GM19351 (cell line): ENCODE data around the gene LGALS9.

Source experiments
- ATAC-seq: cut with Tn5 transposase; IDR thresholded peaks from one replicate; pipeline ENCODE4 v1.9.1; 2021; ENCODE audit warnings: mild to moderate bottlenecking, moderate library complexity; ENCODE audit not compliant: unreplicated experiment

LGALS9 gene

DNA sequence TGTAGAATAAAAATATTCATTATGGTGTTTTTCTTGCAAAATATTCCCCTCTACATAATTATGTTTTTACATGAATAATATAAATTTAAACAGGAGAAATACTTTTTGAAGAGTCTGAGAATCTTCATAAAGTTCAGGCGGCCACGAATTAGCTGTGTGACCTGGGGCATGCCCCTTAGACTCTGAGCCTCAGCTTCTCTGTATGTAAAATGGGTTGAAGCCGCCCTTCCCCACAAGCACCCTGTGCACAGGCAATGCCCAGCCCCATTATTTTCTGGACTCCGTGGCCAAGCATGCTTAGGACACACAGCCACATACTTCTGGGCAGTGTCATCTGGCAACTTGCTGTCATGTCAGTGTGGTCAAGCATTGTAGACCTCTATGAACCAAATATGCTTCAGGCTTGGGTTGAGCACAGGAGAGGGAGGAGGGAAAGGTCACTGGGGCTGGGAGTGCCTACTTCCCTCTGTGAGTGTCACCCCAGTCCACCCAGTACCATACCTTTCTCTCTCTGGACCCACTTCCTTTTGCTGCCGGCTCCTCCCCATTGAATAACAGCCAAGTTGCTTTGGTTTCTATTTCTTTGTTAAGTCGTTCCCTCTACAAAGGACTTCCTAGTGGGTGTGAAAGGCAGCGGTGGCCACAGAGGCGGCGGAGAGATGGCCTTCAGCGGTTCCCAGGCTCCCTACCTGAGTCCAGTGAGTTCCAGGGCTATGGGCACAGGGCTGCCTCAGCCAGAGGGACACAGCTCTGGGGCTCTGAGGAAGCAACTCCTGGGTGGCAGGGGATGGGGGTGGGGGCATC, at the start of gene LGALS9:
TSS of gene LGALS9 (plus strand) at position 582 of the 804 bp plus-strand sequence. CDS start at position 660, 78 bp downstream.
- peak; percentile 61 for ATAC-seq

DNA sequence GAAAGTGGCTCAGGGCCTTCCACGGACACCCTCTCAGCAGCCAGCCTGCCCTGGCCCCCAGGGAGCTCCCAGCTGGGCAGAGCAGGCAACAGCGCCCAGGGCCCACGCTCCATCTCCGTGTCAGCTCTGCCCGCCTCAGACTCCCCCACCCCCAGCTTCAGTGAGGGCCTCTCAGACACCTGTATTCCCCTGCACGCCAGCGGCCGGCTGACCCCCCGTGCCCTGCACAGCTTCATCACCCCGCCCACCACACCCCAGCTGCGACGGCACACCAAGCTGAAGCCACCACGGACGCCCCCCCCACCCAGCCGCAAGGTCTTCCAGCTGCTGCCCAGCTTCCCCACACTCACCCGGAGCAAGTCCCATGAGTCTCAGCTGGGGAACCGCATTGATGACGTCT, 48.3 kb upstream of the LGALS9 start:
- ATAC-seq: no peak

DNA sequence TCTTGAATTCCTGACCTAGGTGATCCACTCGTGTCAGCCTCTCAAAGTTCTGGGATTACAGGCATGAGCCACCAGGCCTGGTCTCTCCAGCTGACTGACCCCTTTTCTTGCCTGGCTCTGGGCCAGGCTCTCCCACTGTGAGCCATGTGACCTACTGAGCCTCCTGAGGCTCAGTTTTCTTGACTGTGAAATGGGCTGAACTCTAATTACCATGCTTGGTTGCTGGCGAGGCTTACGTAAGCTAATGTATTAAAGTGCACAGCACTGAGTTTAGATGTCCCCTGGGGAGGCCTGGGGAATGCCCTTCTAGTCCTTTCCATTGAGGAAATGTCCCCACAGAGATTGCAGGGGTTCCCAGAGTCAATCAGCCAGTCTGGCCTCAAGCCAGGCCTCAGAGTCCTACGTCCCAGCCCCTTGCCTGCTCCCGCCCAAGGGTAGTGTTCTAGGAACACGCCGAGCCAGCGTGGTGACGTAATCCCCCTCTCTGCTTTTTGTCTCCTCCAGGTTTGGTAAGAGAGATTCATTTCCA, 45.8 kb upstream of the LGALS9 start:
- no peak for ATAC-seq

DNA sequence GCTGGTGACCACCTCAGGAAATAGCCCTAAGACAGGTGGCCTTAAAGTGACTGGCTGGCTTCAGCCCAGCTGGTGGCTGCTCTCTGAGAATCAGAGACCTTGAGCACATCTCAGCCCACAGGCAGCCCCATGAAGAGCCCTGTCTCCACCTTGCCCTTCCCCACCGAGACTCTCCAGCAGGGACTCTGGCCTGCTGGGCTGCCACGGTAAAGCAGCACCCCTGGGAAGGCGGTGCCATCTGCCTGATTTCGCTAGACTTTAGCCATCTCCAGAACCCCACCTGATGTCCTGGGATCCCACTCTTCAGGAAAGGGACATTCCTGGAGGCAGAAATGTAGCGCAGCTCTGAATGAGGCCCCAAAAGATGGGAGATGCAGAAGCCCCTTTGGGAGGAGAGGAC, 45.2 kb upstream of the LGALS9 start:
- no peak for ATAC-seq

- ATAC-seq: no peak
These were observed 44.7 kb upstream of the LGALS9 start for GRCh38 chr17:27586203-27586721.

GRCh38 chr17:27588354-27588753, 42.6 kb upstream of the LGALS9 start:
- ATAC-seq: no peak

GRCh38 chr17:27590864-27591263, 40.1 kb upstream of the LGALS9 start:
- ATAC-seq: no peak

DNA sequence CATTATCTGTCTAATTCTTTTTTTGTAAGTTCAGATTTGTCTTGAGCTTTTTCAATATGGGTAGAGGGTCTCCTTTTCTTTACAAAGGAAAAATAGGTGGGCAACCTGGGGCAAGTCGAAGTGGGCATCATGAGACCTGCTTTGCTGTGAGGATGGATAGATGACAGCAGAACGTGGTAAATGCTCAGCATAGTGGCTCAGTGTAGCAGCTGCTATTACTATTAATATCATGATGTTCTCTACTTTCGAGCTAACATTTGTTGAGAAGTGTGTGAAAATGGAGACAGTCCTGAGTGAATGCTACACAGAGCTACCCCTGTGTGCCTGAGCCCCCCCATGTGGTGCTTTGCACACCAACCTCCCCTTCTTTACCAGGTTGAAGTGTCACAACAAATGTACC, 39.0 kb upstream of the LGALS9 start:
- no peak for ATAC-seq

DNA sequence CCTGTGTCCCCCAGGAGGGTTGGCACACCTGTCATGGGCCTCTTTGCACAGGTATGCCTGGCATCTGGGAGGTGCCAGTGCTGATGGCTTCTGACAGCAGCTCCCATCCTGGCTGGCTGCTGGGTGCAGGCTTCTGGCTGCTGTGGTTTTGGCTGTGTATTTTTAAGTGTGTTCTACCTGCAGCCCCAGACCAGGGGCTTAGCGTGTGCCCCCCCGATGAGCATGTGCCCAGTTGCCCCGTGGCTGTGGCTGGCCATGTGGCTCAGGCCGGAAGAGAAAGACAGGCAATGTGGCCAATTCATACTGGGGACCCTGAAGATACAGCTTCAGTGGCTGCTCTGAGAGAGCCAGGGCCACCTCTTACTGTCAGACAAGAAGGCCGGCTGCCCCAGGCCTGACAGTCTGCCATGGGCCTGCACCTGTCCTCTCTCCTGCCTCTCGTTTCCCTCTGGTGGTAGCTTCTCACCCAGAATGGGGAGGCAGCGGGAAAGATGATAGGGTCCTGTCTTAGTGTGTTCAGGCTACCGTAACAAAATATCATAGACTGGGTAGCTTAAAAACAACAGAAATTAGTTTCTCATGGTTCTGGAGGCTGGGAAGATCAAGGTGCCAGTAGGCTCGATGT, 37.6 kb upstream of the LGALS9 start:
- ATAC-seq: no peak

DNA sequence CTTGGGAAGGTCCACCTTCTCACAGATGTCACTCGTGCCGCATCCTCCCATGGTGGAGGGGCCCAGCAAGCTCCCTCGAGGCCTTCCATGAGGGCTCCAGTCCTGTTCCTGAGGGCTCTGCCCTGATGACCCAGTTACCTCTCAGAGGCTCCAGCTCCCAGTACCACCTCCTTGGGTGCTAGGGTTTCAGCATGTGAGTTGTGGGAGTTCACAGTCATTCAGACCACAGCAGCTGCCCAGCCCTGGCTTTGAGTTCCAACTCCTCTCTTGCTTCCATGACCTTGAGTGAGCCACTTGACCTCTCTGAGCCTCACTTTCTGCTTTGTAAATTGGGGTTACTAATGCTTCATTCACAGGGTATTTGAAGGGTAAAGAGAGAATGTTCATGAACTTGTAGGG, 37.1 kb upstream of the LGALS9 start:
- no peak for ATAC-seq

- no peak for ATAC-seq
These were observed 35.8 kb upstream of the LGALS9 start for GRCh38 chr17:27595208-27595607.

DNA sequence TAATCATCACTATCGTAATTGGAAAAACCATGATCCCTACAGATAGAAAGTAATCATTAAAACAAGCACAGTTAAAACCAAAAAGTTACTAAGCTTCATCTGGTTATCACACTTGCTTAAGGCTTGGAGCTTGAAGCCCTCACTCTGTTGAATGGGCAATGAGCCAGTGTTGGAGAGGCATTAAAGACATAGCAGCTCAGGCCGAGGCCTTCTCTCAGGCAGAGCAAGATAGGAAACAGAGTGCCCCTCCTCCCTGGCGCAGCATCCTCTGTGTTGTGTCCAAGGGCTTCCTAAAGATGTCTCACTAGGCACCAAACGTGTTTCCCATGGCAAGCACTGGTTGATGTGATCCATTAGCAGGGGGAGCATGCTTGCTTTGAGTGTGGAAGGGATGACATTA, 34.9 kb upstream of the LGALS9 start:
- no peak for ATAC-seq

GRCh38 chr17:27596566-27597187, 34.3 kb upstream of the LGALS9 start:
- ATAC-seq: no peak

- no peak for ATAC-seq
These were observed 33.8 kb upstream of the LGALS9 start for GRCh38 chr17:27597188-27597580.

DNA sequence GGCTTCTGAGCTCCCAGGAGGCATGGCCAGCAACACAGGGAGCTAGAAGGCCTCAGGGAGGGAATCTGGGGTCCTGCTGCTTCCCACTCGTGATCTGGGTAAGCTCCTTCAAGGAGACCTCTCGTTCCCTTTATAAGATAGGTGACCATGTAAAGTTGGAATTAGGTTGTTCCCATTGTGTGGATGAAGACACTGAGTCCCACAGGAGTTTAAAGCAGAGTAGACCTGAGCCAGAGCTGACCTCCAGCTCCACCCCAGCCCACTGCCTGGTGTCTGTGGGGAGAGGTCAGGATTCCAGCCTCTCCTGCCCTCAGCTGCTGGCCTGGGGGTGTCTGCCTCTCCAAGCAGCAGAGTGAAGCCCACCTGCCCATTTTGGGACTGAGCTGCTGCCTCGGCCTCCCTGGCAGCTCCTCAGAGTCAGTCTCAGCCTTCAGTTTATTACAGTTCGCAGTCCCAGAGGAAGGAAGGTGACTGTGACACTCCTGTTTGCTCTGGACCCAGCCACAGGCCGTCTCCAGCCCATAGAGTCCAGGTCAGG, 33.1 kb upstream of the LGALS9 start:
- ATAC-seq: no peak

DNA sequence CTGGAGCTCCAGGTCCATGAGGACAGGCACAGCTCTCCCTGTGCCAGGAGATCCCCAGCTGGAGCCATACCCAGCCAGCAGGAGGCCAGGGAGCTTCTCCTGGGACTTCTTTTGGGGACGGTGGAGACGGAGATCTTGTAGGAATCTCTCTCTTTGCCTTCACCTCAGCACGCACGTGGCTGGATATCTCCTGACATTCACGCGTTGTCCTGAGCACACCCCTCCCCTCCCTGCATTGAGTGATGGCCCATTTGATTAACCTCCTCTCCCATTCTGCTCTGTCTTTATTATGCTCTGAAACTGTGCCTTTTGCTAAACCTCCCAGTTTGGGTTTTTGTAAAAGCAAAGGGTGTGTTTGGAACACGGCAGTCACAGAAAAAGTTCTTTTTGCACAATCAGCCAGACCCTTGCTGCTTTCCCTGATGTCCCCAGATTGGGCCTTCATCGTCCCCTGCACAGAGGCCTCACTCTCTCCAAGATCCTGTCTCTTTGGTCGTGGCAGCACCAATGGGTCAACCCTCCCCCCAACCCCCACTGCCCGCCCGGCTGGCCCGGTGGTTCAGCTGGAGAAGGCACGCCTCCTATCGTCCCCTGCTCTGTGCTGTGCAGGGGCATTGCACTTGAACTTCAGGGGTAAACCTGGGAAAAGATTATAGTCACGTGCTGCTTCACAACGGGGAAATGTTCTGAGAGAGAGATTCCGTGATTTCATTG, 32.5 kb upstream of the LGALS9 start:
- ATAC-seq: no peak

GRCh38 chr17:27600471-27600870, 30.5 kb upstream of the LGALS9 start:
- ATAC-seq: no peak

DNA sequence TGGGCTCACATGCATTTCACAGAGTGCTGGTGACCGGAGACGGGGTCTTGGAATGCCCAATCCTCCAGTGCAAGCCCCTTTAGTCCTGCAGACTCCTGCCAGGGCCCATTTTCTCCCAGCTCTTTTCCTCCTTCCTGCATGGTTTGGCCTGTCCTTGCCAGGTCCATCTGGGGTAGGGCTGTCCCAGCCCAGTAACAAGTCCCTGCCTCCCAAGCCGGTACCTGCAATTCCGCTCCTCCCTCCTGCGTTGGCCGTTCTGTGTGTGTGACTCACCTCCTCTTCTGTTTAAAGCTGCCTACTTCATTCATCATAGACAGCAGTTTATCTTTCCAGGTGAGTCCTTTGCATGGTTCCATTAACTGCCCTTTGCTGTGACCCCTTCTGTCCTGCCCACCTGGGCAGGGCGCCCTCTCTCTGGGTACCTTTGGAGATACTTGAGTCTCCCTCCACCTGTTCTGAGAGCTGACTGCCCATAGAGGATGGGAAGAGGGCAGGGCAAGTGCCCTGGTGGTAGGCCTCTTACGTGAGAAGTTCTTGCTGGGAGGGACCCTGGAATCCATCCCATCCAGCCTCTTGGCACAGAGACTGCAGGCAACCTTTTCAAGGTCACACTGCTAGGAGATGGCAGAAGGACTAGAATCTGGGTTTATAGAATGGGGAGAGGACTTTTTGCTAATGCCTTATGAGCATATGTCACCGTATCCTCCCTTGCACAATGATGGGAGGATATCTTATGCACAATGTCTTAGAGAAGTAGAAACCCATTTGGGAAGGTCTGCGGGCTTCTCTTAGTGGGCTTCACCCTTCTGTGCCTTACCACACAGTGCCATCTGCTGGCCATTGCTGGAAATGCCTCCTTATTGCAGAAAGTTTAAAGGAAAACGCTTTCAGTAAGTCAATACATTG, 29.7 kb upstream of the LGALS9 start:
- no peak for ATAC-seq

DNA sequence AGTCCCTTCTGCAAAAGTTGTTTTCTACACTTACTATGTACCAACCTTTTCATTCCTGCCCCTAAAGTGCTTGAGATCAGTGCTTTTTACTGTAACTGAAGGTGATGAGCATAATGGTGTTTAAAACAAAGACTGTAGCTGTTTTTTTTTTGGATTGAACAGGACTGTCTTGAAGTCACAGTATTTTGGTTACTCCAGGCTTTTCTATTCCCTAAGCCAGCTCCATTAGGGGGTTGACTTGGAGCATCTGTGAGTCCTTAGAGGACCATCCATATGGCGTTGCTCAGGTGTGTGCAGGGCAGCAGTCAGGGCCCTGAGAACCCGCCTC, 29.0 kb upstream of the LGALS9 start:
- no peak for ATAC-seq
